ENCODE data around the gene UNK.

DNA sequence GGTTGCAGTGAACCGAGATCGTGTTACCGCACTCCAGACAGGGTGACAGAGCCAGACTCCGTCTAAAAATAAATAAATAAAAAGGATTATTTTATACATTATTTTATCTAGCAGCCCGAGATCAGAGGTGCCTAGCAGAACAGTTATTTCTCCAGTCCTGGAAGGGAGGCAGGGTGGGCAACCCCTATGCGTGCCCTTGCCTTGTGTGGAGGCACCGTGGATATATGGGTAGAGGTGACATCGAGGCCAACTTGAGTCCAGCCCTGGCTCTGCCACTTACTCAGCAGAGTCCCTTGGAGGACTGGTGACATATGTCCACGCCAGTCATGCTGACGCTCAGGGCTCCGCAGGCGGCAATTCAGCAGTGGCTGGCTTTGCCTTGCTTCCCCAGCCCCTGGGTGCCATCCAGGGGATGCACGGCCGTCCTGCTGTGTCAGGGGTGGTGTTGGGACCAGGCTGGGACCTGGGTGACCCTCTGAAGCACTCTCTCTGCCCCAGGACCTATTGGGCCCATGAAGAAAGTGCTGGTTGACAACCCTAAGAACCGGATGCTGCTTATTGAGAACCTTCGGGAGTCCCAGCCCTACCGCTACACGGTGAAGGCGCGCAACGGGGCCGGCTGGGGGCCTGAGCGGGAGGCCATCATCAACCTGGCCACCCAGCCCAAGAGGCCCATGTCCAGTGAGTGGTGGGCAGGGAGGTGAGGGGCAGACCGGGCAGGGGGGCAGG is 32.8 kb upstream of the UNK start:
- TF ChIP-seq CTCF (IDR thresholded peaks at IDR 0.05; ENCODE audit: low read depth, low read length): no peak
- no peak for TF ChIP-seq EZH2phosphoT487 (IDR thresholded peaks at IDR 0.05; ENCODE audit: low read depth)

All from OCI-LY3 (cell line).